GM12865 (cell line): Measurements from ENCODE around the gene TXLNB.

Source experiments
- DNase-seq: peaks from one replicate; pipeline ENCODE4 v3.0.0; 2010; ENCODE audit warnings: low read depth
- H3K4me3 ChIP-seq: 2 replicates; pipeline ENCODE4 v1.5.1; 2011; ENCODE audit warnings: mild to moderate bottlenecking, low read depth, low read length, control low read depth
- TF ChIP-seq, protein P1 (sequence below): IDR thresholded peaks from 2 replicates; pipeline ENCODE4 v1.5.1; 2011; ENCODE audit warnings: low read length, control low read depth, low read depth, inconsistent platforms; ENCODE audit not compliant: insufficient read depth; ENCODE audit errors: missing control alignments

TXLNB gene

DNA sequence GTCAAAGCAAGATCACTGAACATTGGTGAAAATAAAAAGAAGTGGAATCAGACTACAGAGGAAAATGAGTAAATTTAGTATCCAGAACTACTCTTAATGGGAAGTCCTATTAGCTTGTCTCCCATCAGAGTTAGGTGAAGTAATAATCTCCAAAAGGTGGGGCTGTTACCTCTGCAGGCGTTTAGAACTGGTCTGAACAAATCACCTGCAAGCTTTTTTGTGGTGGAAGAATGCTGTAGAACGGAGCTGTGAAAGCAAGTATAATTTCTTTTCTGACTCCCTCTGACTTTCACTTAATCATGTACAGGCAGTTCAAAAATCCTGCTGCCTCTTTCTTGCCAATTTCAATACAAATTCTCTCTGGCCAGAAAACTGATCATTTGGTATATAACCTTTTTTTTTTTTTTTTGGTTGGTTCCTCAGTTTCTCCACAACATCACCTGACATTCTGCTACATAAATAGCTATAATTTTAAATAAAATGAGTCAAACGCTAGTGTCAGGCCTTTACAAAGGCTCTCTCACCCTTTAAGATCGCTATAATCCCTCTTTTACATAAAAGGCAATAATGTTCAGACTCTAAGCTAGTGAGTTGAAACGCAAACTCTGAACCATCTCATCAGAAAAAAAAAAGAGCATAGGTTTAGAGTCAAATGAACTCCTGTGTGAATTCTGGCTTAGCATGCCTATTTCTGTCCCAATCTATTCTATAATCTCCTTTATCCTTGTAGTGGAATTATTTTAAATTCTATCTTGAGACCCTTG is 43.8 kb upstream of the TXLNB start:
- TF ChIP-seq, protein P1, sequence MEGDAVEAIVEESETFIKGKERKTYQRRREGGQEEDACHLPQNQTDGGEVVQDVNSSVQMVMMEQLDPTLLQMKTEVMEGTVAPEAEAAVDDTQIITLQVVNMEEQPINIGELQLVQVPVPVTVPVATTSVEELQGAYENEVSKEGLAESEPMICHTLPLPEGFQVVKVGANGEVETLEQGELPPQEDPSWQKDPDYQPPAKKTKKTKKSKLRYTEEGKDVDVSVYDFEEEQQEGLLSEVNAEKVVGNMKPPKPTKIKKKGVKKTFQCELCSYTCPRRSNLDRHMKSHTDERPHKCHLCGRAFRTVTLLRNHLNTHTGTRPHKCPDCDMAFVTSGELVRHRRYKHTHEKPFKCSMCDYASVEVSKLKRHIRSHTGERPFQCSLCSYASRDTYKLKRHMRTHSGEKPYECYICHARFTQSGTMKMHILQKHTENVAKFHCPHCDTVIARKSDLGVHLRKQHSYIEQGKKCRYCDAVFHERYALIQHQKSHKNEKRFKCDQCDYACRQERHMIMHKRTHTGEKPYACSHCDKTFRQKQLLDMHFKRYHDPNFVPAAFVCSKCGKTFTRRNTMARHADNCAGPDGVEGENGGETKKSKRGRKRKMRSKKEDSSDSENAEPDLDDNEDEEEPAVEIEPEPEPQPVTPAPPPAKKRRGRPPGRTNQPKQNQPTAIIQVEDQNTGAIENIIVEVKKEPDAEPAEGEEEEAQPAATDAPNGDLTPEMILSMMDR: no peak
- no peak overlapping the region for H3K4me3 ChIP-seq
- DNase-seq: no peak

DNA sequence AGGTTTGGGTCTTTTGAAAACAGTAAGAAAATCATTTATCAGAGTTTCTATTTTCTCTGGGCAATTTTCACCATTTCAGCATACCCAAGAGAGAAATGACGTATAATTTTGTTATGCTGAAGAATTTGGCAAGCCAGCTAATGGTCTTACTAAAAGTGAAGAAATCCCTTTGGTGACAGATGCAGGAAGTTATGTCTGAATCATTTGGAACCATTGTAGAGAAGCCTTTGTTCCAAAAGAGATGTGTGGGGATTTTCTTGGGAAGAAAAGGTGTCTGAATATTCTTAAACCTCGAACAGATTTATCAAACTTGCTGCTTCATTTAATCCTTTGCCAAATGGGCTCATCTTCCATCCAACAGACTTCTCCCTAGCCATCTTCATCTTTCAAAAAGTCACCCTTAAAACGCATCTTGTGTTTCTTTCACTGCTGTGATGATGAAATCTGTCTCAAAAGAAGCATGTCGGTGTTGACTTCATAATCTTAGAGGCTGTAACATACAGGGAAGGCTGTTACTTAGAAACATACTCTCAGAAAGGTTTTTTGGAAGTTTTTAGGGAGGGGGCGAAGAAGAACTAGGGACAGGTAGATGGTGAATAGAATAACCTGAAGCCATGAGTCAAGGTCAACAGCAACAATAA is 43.1 kb upstream of the TXLNB start:
- TF ChIP-seq, protein P1: no peak
- no peak for DNase-seq

DNA sequence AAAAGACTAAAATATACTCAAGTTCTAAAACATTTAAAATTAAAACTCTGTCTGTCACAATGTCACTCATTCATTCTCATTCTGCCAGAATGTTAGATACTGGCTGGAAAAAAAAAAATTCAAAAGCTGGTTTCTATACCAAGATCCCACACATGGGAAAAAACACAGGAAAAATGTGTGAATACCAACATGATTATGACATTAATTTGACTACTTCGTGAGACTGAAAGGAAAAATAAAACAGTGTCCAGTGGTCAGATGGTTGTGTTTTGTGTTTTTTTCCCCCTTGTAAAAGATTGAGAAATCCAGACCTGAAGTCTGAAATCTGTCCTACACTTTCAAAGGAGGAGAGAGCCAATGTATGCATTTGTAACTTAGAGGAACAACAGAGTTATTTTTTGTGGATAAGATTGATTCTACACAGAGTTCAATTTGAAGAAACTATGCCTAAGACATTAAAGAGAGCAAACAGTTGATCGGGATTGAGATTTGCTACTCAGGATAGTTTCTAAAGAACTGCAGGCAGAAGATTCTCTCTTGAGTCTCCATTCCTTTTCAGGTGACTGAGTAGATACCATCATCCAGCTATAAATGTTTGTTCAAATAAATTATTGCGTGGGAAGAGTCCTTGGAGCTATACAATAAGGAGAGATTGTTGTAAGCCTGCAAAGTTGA is 39.2 kb upstream of the TXLNB start:
- DNase-seq: no peak
- TF ChIP-seq, protein P1: no peak
- no peak overlapping the region for H3K4me3 ChIP-seq

More for the DNA sequence above, 43.1 kb upstream of the TXLNB start:
- H3K4me3 ChIP-seq: no peak overlapping the region

DNA sequence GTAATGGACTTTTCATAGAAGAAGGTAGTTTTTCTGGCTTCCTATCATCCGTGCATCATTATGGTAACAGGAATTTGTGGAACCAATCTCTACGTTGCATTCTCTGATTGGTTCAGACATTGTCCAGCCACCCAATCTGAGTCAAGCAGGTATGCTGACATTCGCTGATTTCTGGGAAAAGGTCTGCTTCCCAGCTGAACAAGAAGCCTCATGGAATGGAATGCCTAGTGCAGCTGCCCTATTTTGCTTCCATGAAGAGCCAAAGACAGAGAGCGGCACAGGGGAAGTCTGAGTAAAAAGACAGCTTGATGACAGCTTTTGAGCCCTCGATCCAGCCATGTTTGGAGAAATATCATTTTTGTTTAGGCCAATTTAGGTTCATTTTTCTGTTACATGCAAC is 38.5 kb upstream of the TXLNB start:
- no peak for DNase-seq
- H3K4me3 ChIP-seq: no peak overlapping the region
- TF ChIP-seq, protein P1: no peak

DNA sequence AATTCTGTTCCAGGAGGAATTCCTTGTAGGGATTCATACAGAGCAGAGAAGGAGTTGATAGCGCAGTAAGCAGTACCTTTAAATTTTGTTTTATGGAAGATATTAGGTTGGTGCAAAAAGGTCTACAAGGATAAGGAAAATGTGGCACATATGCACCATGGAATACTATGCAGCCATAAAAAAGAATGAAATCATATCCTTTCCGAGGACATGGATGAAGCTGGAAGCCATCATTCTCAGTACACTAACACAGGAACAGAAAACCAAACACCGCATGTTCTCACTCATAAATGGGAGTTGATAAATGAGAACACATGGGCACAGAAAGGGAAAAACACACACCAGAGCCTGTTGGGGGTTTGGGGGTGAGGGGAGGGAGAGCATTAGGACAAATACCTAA is 37.4 kb upstream of the TXLNB start:
- TF ChIP-seq, protein P1: no peak
- DNase-seq: no peak
- no peak overlapping the region for H3K4me3 ChIP-seq

DNA sequence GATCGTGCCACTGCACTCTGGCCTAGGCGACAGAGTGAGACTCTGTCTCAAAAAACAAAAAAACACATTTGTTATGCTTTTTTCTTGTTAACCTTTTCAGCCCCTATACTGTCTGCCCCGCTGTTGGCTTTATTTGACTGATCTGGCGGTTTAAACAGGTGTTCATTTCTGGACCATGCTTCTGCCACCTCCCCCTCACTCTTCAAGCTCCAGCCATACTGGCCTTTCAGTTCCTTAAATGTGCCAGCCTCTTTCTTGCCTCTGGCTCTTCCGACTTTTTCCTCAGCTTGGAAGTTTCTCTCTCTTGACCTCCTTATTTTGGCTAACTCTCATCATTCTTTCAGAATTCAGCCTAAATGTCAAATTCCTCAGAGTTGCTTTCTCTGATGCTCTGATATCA is 35.2 kb upstream of the TXLNB start:
- H3K4me3 ChIP-seq: no peak overlapping the region
- peak; percentile 66 for DNase-seq
- TF ChIP-seq, protein P1: no peak
